Fibroblast of lung (primary cell): Measurements from ENCODE around the gene PRPF40B.

ENCODE experiments used
- CTCF ChIP-seq, 2 donors: IDR thresholded peaks in 1 of 2; conservative IDR thresholded peaks in 1 of 2; 1 replicate in 1 of 2; 2 replicates in 1 of 2; pipeline ENCODE4 v1.5.1; 2011 to 2012; ENCODE audit warnings: low read length in 2 of 2, control low read depth in 1 of 2, inconsistent platforms in 1 of 2, low read depth in 1 of 2, mild to moderate bottlenecking in 1 of 2
- EZH2 ChIP-seq: IDR thresholded peaks from 2 replicates; pipeline ENCODE4 v1.5.1; 2012; ENCODE audit warnings: low read length, control low read depth, mild to moderate bottlenecking; ENCODE audit errors: missing control alignments

GRCh38 chr12:49658276-49658675, 34.9 kb downstream of the PRPF40B start:
- TF ChIP-seq CTCF (conservative IDR thresholded peaks at IDR 0.05 in 1 of 2, IDR thresholded peaks at IDR 0.05 in 1 of 2; ENCODE audit: low read depth in 1 of 2, low read length in 2 of 2) (no peak), EZH2 (no peak)
